HG03439 (cell line): ENCODE data around the gene NAT16.
"Not testable (repeated sequence)": the region's sequence is repeated elsewhere in the genome, so short reads cannot be mapped to it uniquely, and the experiment has no call there.

Experiments used
- ATAC-seq: cut with Tn5 transposase; IDR thresholded peaks from one replicate; pipeline ENCODE4 v1.9.1; 2021; ENCODE audit warnings: mild to moderate bottlenecking, moderate library complexity; ENCODE audit not compliant: unreplicated experiment

The NAT16 gene

GRCh38 chr7:101180130-101180755 lies at the start of gene NAT16:
NAT16 (minus strand) TSS chr7:101180293; CDS start chr7:101174807, 5,486 bp downstream.
- ATAC-seq: no peak

GRCh38 chr7:101226721-101227120 lies 46.6 kb upstream of the NAT16 start:
- no peak for ATAC-seq

- no peak for ATAC-seq
These were observed 45.6 kb upstream of the NAT16 start for GRCh38 chr7:101225650-101226049.

GRCh38 chr7:101223528-101223927 lies 43.4 kb upstream of the NAT16 start:
- no peak for ATAC-seq

DNA sequence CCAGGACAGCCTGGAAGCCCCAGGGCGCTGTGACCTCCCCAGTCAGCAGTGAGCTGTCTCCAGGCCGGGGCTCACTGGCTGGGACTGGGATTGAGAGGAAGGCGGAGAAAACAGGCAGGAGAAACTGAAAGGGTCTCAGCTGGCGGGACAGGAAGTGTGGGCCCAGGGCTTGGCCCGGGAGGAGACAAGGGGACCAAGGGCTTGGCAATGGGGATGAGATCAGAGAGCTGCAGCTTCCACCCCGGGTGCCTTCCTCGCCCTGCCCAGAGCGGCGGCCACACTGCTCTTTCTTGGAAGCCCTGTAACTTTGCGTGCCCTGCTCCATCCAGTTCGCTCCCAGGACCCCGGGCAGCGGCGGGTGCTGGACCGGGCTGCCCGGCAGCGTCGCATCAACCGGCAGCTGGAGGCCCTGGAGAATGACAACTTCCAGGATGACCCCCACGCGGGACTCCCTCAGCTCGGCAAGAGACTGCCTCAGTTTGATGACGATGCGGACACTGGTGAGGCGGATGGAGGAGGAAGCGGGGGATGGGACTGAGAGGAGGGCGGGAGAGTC lies 42.3 kb upstream of the NAT16 start:
- ATAC-seq: no peak

DNA sequence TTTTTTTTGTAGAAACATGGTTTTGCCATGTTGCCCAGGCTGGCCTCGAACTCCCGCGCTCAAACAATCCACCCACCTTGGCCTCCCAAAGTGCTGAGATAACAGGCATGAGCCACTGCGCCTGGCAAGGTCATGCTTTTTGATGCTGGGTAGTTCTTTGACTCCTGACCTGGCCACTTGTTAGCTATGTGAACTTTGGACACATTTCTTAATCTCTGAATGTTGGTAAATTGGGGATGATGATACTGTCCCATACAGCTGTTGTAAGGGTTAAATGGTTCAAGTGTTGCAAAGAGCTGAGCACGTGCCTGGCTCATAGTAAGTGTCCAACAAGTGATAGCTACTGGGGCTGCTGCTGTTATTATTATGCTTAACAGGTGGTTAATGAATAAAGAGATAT lies 40.2 kb upstream of the NAT16 start:
- no peak for ATAC-seq

DNA sequence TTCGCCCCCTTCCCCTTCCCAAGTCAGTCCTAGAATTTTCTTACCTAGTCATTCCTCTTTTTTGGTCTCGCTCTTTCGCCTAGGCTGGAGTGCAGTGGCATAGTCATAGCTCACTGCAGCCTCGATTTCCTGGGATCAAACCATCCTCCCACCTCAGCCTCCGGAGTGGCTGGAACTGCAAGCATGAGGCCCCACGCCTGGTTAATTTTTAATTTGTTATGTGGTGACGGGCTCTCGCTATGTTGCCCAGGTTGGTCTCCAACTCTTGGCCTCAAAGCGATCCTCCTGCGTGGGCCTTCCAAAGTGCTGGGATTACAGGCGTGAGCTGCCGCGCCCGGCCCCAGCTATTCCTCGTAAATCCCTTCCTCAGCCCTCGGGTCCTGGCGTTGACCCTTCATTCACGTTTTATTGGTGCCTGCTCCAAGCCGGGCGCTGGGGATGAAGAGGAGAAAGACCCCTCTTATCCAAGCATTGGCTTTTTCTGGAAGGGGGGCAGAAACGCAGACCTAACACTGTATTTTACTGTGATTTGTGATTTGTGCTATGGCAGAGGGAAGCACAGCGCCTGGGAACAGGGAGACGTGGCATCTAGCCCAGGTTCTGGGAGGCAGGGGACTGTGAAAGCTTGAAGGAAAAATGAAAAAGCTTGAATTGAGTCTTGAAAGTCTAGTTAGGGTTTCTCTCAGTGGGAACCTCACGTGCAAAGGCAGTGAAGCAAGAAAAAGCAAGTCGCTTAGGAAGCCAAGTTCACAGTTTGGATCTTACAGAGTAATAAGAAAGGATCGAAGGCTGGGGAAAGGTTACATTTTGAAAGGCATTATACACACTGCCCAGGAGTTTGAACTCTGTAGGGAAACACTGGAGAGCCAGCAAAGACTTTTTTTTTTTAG lies 38.4 kb upstream of the NAT16 start:
- peak; percentile 15 for ATAC-seq

DNA sequence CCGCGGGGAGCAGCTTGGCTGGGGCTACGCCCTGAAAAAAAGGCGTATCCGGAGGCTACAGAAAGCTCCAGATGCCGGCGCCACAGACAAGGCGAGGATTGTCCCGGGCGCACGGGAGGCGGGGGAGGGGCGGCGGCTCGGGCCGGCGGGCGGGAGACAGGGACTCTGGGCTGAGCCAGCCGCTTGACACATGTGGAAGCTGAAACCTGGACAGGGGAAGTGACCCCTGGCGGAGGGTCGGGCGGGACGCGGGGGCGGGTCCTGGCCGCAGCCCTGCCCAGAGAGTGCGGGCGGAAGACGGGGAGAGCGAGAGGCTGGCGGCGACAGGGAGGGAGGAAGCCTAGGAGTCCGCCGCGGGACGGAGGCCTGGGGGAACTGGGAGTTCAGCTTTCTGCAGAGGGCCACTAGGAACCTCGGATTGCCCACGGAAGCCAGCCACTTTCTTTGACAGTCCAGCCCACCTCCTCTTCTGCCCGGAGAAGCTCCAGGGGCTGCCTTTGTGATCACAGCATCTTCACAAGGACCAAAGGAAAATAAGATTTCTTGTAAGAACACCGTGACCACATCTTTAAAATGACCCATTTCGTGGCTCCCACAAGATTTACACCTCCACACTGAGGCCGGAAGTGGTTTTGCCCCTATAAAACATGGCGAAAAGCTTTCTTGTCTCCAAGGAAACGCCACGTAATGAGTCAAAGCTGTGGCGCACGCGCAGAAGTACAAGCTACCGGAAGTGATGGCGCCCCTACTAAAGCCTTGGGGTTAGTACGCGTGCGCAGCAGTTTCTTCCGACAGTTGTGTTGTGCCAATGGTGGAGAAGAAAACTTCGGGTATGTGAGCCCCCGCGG lies 37.5 kb upstream of the NAT16 start, which contains the start of the genes PLOD3 and ZNHIT1:
TSS of gene PLOD3 (minus strand) at position 194 of the 848 bp plus-strand sequence. CDS start 307 bp downstream, outside the sequence.
TSS of gene ZNHIT1 (plus strand) at position 778 of the 848 bp plus-strand sequence. CDS start at position 809, 31 bp downstream.
- ATAC-seq: peak; percentile 71

GRCh38 chr7:101216860-101217387 lies 36.8 kb upstream of the NAT16 start:
- ATAC-seq: no peak

- ATAC-seq: no peak
These were observed 36.1 kb upstream of the NAT16 start for GRCh38 chr7:101216001-101216859.

DNA sequence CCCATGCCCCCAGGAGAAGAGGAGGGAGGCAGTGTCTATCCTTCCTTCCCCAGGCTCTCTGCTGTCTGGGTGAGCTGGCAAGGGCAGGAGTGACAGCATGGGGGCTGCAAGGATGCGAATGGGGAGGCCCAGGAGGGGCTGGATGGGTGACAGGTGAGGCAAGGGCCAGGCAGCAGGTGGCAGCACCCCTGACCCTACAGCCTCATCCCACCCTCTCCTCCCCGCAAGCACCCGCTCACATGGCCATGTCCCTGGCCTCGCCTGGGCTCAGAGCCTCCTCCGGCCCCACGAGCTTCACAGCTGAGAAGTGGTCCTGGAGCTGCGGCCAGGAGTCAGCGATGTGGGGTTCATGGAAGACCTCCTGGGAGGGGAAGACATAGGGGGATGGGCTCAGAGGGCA lies 31.9 kb upstream of the NAT16 start:
- ATAC-seq: no peak

- no peak for ATAC-seq
These were observed 31.4 kb upstream of the NAT16 start for GRCh38 chr7:101211501-101211900.

DNA sequence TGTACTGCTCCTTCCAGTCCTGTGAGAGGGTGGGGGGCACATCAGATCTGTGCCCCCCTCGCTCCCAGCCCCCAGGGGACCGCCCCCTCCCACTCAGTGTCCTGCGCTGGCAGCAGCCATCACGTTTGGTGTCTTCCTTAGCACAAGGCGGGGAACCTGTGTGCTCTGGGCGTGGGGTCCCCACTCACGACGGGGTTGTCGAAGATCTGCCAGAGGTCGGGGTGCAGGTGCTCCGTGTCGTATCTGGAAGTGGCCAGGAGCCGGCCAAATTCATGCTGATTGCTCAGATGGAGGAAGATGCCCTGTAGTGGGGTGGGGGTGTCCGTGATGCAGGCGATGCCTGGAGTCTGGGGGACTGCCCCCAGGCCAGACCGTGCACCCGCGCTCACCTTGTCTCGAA lies 30.1 kb upstream of the NAT16 start:
- no peak for ATAC-seq

GRCh38 chr7:101208794-101209193 lies 28.7 kb upstream of the NAT16 start:
- no peak for ATAC-seq

DNA sequence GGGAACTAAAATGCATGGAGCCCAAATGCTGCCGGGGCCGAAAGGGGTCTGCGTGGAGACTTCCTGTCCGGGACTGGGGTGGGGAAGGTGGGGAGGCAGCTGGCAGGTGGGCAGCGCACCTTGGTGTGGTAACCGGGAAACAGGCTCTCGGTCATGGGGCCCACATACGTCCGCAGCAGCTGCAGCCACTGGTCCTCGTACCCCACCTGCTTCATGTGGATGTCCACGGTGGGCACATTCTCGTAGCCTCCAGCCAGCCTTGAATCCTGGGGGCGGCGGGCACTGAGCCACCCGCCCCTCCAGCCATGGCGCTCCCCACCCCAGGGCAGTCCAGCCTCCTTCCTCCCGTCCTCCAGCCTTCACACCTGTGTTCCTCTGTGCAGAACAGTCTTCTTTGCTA lies 27.4 kb upstream of the NAT16 start:
- no peak for ATAC-seq

- no peak for ATAC-seq
These were observed 26.6 kb upstream of the NAT16 start for GRCh38 chr7:101206665-101207042.

DNA sequence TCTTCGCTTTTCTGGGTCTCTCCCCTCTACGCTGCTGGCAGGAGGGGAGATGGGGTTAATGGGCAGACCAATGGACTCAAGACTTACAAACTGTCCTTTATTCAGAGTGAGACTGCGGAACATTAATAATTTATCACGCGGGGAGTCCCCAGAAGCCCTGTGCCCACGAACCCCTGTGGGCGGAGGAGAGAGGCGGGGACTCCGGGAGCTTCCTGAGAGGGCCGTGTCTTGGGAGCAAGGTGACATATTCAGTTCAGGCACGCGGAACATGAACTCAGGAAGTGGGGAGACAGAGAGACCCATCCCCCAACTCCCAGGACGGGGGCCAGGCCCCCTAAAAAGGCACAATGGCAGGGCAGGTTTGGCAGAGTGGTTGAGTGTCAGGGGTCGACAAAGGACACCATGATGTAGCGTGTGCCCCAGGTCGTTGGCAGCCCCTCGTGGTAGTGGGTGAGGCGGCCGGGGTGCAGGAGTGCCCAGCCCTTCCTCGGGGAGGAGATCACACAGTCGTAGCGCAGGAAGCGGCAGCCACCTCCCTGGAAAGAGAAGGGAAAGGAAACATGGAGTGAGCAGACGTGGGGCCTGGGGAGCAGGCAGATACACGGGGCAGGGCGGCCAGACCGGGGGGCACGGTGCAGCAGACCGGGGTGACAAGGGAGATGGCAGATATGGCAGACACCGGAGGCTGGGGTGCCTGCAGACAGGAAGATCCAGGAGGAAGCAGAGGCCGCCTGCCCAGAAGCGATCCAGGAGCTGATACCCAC lies 26.0 kb upstream of the NAT16 start:
- ATAC-seq: no peak

- ATAC-seq: not testable (repeated sequence)
These were observed 23.9 kb upstream of the NAT16 start for GRCh38 chr7:101203740-101204738.
